GM19328 (cell line): ENCODE data around the gene S1PR4.
"Not testable (repeated sequence)": the region's sequence is repeated elsewhere in the genome, so short reads cannot be mapped to it uniquely, and the experiment has no call there.

Source experiments
- ATAC-seq: cut with Tn5 transposase; IDR thresholded peaks from one replicate; pipeline ENCODE4 v1.9.1; 2021; ENCODE audit warnings: mild to moderate bottlenecking, moderate library complexity; ENCODE audit not compliant: unreplicated experiment

Gene S1PR4

GRCh38 chr19:3192684-3193083 is 14.1 kb downstream of the S1PR4 start:
- ATAC-seq: no peak

GRCh38 chr19:3193256-3194105 is 14.9 kb downstream of the S1PR4 start:
- ATAC-seq: no peak

GRCh38 chr19:3194106-3195087 is 15.8 kb downstream of the S1PR4 start:
- no peak for ATAC-seq

GRCh38 chr19:3196064-3196932 is 17.7 kb downstream of the S1PR4 start:
- no peak for ATAC-seq

GRCh38 chr19:3196933-3197205 is 18.3 kb downstream of the S1PR4 start:
- no peak for ATAC-seq

- no peak for ATAC-seq
These were observed 20.5 kb downstream of the S1PR4 start for GRCh38 chr19:3198901-3199700.

GRCh38 chr19:3201072-3201700 is 22.6 kb downstream of the S1PR4 start:
- ATAC-seq: no peak

GRCh38 chr19:3201911-3202310 is 23.3 kb downstream of the S1PR4 start:
- ATAC-seq: no peak

- ATAC-seq: no peak
These were observed 23.8 kb downstream of the S1PR4 start for GRCh38 chr19:3202346-3202745.

- not testable (repeated sequence) for ATAC-seq
These were observed 24.3 kb downstream of the S1PR4 start for GRCh38 chr19:3202895-3203294.

- no peak for ATAC-seq
These were observed 25.5 kb downstream of the S1PR4 start for GRCh38 chr19:3203805-3204645.

GRCh38 chr19:3204646-3205275 is 26.2 kb downstream of the S1PR4 start:
- no peak for ATAC-seq

- no peak for ATAC-seq
These were observed 27.8 kb downstream of the S1PR4 start for GRCh38 chr19:3206216-3206953.

- ATAC-seq: no peak
These were observed 29.1 kb downstream of the S1PR4 start for GRCh38 chr19:3207461-3208242.

- ATAC-seq: no peak
These were observed 30.0 kb downstream of the S1PR4 start for GRCh38 chr19:3208317-3209207.
